HG03342 (cell line): ENCODE measurements around the gene PAFAH1B2.

Source experiments
- ATAC-seq: cut with Tn5 transposase; IDR thresholded peaks from one replicate; pipeline ENCODE4 v1.9.1; 2021; ENCODE audit warnings: mild to moderate bottlenecking, moderate library complexity; ENCODE audit not compliant: unreplicated experiment

PAFAH1B2 gene

DNA sequence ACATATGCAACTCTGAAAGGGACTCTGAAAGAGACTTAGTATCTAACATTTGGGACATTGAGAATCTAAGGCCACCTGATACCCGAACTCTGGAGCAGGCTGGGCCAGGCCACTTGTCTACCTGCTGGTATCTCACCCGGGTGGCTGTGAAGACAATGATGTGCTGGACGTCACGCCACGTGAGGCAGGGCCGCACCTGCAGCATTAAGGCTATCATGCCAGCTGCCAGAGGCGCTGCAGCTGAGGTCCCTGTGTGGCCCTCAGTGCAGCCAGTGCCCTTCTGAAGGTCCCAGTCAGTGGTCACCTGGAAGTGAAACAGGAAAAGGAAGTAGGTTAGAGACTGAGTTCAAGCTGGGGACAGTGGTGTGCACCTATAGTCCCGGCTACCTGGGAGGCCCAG lies 75.4 kb downstream of the PAFAH1B2 start:
- ATAC-seq = no peak

DNA sequence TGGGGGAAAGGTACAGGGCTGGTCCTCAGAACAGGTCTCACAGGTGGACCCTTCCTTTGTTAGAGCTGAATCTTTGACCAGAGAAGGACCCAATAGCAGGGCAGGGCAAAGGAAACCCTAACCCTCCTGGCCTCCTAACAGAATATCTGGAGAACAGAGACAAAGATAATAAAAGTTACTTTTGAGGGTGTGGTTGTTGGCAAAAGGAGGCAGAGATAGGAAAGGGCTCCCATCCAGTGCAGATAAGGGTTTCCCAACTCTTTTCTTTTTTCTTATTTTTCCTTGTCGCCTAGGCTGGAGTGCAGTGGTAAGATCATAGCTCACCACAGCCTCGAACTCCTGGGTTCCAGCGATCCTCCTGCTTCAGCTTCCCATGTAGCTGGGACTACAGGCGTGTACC lies 75.9 kb downstream of the PAFAH1B2 start:
- no peak for ATAC-seq

DNA sequence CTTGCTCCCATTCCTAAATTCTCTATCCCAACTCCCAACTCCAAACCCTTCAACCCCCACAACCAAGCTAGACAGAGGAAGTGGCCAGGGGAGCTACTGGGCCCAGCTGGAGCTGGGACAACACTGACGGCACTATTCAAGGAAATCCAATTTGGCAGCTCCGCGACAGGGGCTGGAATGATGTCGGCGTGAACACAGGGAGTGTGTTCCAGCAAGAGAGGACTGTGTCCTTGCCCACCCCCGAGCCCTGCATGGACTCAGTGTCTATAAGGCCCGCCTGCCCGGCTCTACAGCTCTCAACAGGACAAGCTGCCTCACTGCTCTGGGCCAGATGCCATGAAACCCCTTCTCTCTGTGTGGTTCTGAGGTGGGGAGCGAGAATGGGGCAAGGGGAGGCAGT lies 76.5 kb downstream of the PAFAH1B2 start:
- ATAC-seq = no peak

DNA sequence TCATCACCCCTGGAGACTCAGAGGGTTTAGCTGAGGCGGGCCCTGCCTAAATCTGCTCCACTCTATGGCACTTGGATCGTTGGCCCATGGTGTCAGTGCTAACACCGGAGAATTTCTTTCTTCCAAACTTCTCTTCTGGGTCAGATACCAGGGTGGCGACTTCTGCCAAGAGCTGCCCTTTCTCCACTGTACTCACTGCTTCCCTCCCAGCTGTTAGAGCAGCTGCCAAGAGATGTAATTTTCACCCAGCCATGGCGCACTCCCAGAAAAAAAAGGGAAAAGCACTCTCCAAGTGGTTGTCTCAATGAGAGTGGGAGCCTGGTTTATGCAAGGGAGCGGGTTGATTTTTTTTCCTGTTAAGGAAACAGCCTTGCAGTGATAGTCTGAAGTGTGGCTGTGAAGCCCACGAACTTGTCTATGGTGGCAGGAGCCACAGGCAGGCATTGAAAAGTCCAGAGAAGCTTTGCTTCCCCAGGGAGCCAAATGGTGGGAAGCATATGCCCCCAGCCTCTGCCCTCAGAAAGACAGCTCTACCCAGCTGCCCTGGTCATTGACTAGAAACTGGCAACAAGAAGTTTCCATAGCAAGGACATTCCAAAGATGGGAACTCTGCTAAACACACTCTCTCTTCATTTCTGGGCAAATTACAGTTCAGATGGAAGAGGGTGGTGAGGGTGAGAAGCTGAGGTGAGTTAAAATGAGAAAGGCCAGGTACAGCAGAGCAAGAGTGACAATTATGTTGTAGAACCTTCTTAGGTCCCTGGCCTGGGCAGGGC lies 77.1 kb downstream of the PAFAH1B2 start:
- no peak for ATAC-seq

DNA sequence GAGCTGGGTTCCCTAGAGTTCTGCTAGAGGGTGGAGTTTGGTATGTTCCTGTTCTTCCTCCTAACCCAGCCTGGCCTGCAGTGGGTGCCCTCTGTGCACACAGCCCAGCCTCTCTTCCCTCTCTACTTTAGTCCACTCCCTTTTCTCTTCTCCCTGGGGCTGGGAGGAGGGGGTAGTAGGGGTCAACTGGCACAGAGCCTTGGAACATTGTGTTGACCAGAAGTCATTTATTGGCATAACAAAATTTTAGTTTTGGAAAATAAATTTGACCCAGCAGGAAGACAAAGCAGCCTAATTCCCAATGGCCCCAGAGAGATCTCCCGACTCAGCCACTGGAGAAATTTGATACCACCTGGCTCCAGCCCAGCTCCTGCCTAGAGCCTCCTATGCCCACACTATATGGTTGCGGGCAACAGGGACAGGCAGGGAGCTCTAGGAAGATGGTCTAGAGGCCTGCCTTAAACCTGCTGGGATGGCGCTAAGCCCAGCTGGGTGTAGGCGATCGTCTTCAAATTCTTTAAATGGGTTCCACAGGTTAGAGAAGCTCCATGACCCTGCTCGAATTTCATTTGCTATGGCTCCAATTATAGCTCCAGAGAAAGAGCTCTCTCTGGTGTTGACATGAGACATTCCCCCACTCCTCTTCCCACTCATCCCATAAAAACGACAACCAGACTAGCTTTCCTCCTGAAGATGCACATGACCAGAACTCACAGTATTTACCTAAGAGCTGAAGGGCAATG lies 77.9 kb downstream of the PAFAH1B2 start:
- ATAC-seq = no peak

DNA sequence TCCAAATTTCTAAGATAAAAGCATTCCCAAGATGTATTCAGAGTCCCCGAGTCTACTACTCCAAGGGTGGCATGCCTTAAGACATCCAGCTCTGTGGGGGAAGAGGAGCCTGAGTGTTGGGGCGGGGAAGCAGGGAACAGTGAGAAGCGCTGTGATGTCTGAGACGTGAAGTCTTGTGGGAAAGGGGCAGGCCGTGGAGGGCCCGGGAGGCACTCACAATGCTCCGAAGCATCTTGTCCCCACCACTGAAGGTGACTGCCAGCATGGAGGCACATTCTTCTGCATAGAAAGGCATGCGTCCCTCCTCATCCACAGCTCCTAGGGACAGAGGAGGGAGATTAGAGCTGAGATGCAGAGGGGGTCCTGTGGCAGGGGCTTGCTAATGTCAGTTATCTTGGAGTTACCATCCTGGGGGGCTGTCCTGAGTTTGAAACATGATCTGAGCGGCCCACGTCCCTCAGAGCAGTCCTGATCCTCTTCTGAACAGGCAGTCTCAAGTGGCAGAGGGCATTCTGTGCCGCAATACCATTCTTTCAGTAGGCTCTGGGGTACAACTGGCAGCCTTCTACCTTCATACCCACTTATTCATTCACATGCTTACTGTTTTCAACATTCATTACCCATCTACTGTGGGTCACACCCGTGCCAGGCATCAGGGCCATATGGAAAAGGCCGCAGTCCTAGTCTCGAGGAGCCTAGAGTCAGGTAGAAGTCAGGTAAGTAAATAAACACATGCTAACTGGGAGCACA lies 79.1 kb downstream of the PAFAH1B2 start:
- no peak for ATAC-seq

DNA sequence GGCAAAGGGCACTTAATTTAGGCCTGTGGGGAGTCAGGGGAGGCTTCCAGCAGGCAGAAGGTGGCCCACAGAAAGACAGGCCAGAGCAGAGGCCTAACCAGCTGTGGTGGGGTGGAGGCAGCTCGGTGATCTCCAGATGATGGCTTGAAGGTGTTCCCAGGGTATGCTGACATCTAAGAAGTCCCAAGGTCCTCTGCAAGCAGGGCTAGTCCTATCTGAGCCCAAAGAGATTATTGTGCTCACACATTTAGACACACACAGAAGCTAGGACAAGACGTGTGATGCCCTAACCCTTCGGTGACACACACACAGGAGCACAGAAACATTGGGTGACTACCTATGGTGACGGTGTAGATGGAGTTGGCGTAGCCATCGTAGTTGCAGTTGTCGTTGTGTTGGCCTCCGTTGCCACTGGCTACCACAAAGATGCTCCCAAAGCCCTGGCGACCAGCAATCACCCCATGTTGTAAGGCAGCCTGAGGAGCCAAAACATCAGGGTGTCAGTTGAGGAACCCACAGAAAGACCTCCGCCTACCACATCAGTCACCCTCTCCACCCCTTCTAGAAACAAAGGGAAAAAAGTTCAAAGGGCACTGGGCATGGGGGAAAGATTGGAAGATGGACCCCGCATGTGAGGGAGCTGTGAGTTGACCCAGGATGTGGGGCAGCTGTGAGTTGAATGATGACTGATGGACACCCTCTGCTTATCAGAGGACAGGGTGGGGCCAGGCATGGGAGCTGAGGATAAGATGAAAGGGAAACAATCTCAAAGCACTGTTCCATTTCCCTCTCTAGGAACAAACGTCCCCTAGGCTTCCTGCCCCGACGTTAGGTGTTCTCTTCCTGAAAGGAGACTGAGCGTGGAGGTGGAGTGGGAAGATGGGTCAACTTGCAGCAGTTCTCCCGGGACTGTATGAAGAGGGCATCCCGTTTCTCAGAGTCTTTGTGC lies 79.9 kb downstream of the PAFAH1B2 start:
- ATAC-seq = no peak

DNA sequence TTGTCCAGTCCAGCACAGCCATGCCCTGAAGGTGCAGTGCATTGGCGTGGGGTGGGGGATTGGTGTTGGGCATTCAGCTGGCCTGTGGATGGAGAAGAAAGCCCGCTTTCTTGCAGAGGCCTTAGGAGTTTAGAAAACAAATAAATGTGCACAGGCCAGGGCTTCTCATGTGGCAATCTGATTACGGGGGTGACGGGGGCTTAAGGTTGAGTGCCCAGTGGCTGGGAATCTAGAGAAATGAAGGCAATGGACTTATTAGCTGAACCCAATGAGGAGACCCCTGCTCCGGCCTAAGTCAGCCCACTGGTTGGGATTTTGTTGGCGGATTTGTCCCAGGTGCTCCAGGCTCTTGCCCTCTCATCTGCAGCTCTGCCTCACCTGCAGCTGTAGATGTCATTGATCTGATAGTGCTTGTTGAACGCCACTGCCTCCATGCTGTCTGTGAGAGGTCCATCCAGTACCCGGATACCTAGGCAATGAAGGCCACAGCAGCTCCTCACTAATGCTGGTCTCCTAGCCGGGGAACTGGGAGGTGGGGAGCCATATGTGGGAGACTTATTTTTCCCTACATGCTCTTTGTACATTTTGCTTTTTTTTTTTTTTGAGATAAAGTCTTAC lies 81.6 kb downstream of the PAFAH1B2 start:
- no peak for ATAC-seq
